Mesodermal cell (in vitro differentiated cells): ENCODE measurements around the gene C9orf72.

Source experiments
- H3K27ac ChIP-seq: 2 replicates; pipeline ENCODE4 v1.7.0; 2013; ENCODE audit warnings: mild to moderate bottlenecking, low read depth, low read length, moderate library complexity; ENCODE audit not compliant: severe bottlenecking
- H3K36me3 ChIP-seq: 2 replicates; pipeline ENCODE4 v1.7.1; 2013; ENCODE audit warnings: mild to moderate bottlenecking, low read length, moderate library complexity; ENCODE audit not compliant: control insufficient read depth, insufficient read depth
- H3K4me1 ChIP-seq: one replicate; pipeline ENCODE4 v1.7.1; 2013; ENCODE audit warnings: mild to moderate bottlenecking, low read length; ENCODE audit not compliant: insufficient read depth, control insufficient read depth, poor library complexity, severe bottlenecking
- H3K4me3 ChIP-seq: 2 replicates; pipeline ENCODE4 v1.7.0; 2013; ENCODE audit warnings: low read length, control low read depth, mild to moderate bottlenecking; ENCODE audit not compliant: insufficient read depth, poor library complexity, severe bottlenecking; ENCODE audit errors: extremely low read depth
- H3K9me3 ChIP-seq: 2 replicates; pipeline ENCODE4 v1.7.1; 2013; ENCODE audit warnings: mild to moderate bottlenecking, low read length, moderate library complexity; ENCODE audit not compliant: control insufficient read depth
- WGBS, 2 experiments: methylation state at CpG; one replicate each; pipeline ENCODE4 v1.1.5; 2013; ENCODE audit warnings: missing lambda C conversion rate in 2 of 2; ENCODE audit not compliant: insufficient coverage in 2 of 2; 5-methylcytosine and 5-hydroxymethylcytosine counted together

Gene C9orf72

GRCh38 chr9:27581826-27582225 is 8.5 kb upstream of the C9orf72 start:
- no peak overlapping the region for H3K27ac ChIP-seq
- H3K4me3 ChIP-seq: no peak overlapping the region
- no peaks in the 10 kb centered on the region for H3K36me3 ChIP-seq
- WGBS, 2 experiments: 87% methylated on average over 1 of the region's 1 CpG; no CpG with 5 or more reads in 1 of the 2 experiments
- no peaks in the 10 kb centered on the region for H3K9me3 ChIP-seq
- no peaks in the 10 kb centered on the region for H3K4me1 ChIP-seq

- no peaks in the 10 kb centered on the region for H3K9me3 ChIP-seq
- peak overlapping the region; percentile 60 for H3K4me3 ChIP-seq
- peak overlapping the region; percentile 97 for H3K27ac ChIP-seq
- H3K4me1 ChIP-seq: peaks cover 4% of the 10 kb centered on the region
- H3K36me3 ChIP-seq: no peaks in the 10 kb centered on the region
- 1% methylated on average over 23 to 29 of the region's 35 CpGs for WGBS, 2 experiments
Measured at GRCh38 chr9:27573634-27574590, 631 bp upstream of the C9orf72 start.

GRCh38 chr9:27572566-27572917 is 739 bp downstream of the C9orf72 start:
- H3K27ac ChIP-seq: peak overlapping the region; percentile 97
- no peaks in the 10 kb centered on the region for H3K9me3 ChIP-seq
- 0% methylated on average over 5 to 6 of the region's 6 CpGs for WGBS, 2 experiments
- H3K4me1 ChIP-seq: peaks cover 4% of the 10 kb centered on the region
- H3K36me3 ChIP-seq: no peaks in the 10 kb centered on the region
- peak overlapping the region; percentile 60 for H3K4me3 ChIP-seq

GRCh38 chr9:27572061-27572460 is 1.2 kb downstream of the C9orf72 start:
- no peaks in the 10 kb centered on the region for H3K9me3 ChIP-seq
- 88 to 90% methylated on average over 1 of the region's 3 CpGs for WGBS, 2 experiments
- H3K4me3 ChIP-seq: peak overlapping the region; percentile 60
- H3K36me3 ChIP-seq: no peaks in the 10 kb centered on the region
- H3K4me1 ChIP-seq: peaks cover 4% of the 10 kb centered on the region
- H3K27ac ChIP-seq: peak overlapping the region; percentile 17

GRCh38 chr9:27571011-27571410 is 2.3 kb downstream of the C9orf72 start:
- peaks cover 4% of the 10 kb centered on the region for H3K4me1 ChIP-seq
- 90% methylated on average over 2 of the region's 4 CpGs; no CpG with 5 or more reads in 1 of the 2 experiments for WGBS, 2 experiments
- H3K4me3 ChIP-seq: no peak overlapping the region
- peaks cover 5% of the 10 kb centered on the region for H3K36me3 ChIP-seq
- H3K9me3 ChIP-seq: no peaks in the 10 kb centered on the region
- H3K27ac ChIP-seq: no peak overlapping the region

GRCh38 chr9:27569406-27569805 is 3.9 kb downstream of the C9orf72 start:
- Histone ChIP-seq H3K36me3 (peaks cover 5% of the 10 kb centered on the region), H3K27ac (no peak overlapping the region), H3K4me1 (peaks cover 4% of the 10 kb centered on the region), H3K9me3 (no peaks in the 10 kb centered on the region), H3K4me3 (no peak overlapping the region)
- 100% methylated on average over 1 of the region's 2 CpGs for WGBS, 2 experiments

GRCh38 chr9:27566118-27566517 is 7.2 kb downstream of the C9orf72 start:
- WGBS, 2 experiments: no CpG with 5 or more reads among the region's 1 CpG
- H3K4me3 ChIP-seq: no peak overlapping the region

GRCh38 chr9:27565696-27566095 is 7.6 kb downstream of the C9orf72 start:
- peaks cover 13% of the 10 kb centered on the region for H3K36me3 ChIP-seq
- H3K4me3 ChIP-seq: no peak overlapping the region
- no peaks in the 10 kb centered on the region for H3K4me1 ChIP-seq
- H3K27ac ChIP-seq: no peak overlapping the region
- no peaks in the 10 kb centered on the region for H3K9me3 ChIP-seq

More at GRCh38 chr9:27566118-27566517, 7.2 kb downstream of the C9orf72 start:
- no peak overlapping the region for H3K27ac ChIP-seq
- no peaks in the 10 kb centered on the region for H3K9me3 ChIP-seq
- H3K36me3 ChIP-seq: peaks cover 10% of the 10 kb centered on the region
- H3K4me1 ChIP-seq: no peaks in the 10 kb centered on the region

- peaks cover 13% of the 10 kb centered on the region for H3K36me3 ChIP-seq
- H3K4me1 ChIP-seq: no peaks in the 10 kb centered on the region
- no CpG with 5 or more reads among the region's 1 CpG for WGBS, 2 experiments
- H3K4me3 ChIP-seq: no peak overlapping the region
- no peaks in the 10 kb centered on the region for H3K9me3 ChIP-seq
- H3K27ac ChIP-seq: no peak overlapping the region
Measured at GRCh38 chr9:27564670-27565069, 8.6 kb downstream of the C9orf72 start.

- 100% methylated on average over 1 of the region's 4 CpGs; no CpG with 5 or more reads in 1 of the 2 experiments for WGBS, 2 experiments
- H3K36me3 ChIP-seq: peaks cover 13% of the 10 kb centered on the region
- H3K9me3 ChIP-seq: no peaks in the 10 kb centered on the region
Measured at GRCh38 chr9:27563738-27564430, 9.4 kb downstream of the C9orf72 start.

More at GRCh38 chr9:27563738-27564430, 9.4 kb downstream of the C9orf72 start:
- Histone ChIP-seq H3K4me3 (no peak overlapping the region), H3K4me1 (no peaks in the 10 kb centered on the region), H3K27ac (no peak overlapping the region)
